GM19324 (cell line): ENCODE results near the gene RTN4IP1.

ENCODE experiments used
- ATAC-seq: cut with Tn5 transposase; IDR thresholded peaks from one replicate; pipeline ENCODE4 v1.9.1; 2021; ENCODE audit warnings: mild to moderate bottlenecking, moderate library complexity; ENCODE audit not compliant: unreplicated experiment, low FRiP score

The RTN4IP1 gene

DNA sequence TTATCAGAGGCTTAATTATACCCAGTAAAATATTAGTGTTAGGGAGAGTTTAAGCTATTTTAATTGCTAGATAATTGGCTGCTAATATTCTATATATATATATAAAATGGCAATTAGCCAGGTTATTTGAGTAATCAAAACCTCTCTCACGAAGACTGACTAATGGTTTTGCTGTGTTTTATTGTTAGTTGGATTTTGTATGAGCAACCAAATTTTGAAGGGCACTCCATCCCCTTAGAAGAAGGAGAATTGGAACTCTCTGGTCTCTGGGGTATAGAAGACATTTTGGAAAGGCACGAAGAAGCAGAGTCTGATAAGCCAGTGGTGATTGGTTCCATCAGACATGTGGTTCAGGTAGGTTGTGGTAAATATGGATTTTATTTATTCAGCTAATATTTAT is 102.2 kb downstream of the RTN4IP1 start:
- no peak for ATAC-seq

DNA sequence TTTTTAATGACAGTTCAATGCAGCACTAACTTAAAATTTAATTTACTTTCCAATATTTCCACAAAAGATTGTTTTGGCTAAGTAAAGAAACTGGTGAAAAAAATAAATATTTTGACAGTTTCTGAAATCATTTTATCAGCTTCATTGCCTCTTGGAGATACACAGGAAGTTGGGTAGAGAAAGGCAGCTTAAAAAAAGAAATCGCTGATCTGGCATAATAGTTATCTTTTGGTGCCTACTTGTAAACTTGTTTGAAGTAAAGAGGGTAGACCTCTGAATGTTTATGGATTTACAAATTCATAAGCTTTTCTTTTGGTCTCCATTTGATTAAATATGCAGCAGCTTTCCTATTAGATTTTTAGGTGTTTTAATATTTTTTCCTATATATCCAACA is 103.4 kb downstream of the RTN4IP1 start:
- ATAC-seq, result no peak

GRCh38 chr6:106525107-106525881 is 104.0 kb downstream of the RTN4IP1 start:
- ATAC-seq, result peak; percentile 54

DNA sequence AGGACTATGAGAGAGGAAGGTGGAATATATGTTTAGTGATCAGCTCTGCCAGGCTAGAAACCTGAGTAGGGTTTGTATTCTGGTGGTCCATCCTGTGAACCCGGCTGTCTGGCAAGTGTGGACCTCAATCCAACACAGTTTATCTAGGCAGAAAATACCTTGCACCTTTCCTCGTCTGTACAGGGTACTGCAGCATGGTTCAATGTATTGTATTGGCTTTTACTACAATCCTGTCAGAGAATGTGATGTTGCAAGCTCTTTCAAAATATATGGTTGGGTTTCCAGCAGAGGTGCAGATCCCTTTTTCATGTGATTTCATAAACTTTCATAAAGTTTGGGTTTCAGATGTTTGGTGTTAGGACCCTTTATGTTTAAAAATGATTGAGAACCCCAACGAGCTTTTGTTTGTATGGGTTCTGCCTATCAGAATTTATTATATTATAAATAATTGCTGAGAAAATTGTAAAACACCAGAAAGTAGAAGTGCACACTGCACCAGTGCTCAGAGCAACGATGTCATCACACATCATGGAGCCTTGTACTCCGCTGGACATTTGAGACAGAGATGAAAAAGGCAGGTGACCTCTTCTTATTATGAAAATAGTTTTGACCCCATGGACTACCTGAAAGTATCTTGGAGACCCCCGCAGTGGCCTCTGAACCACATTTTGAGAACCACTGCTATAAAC is 106.6 kb downstream of the RTN4IP1 start:
- ATAC-seq, result no peak
